AG10803 (cell line): Measurements from ENCODE around the gene TMEM19.
A peak's percentile ranks its signal among the peaks of the same experiment; 100 is the strongest.

Experiments used
- DNase-seq: peaks from one replicate; pipeline ENCODE4 v3.0.0; 2010; ENCODE audit warnings: low read depth
- H3K4me3 ChIP-seq: 2 replicates; pipeline ENCODE4 v1.5.1; 2011; ENCODE audit warnings: mild to moderate bottlenecking, low read length, control low read depth
- CTCF ChIP-seq: conservative IDR thresholded peaks from 2 replicates; pipeline ENCODE4 v1.5.1; 2011; ENCODE audit warnings: mild to moderate bottlenecking, low read length, control low read depth, inconsistent platforms

The TMEM19 gene

GRCh38 chr12:71744522-71745300, 58.8 kb downstream of the TMEM19 start:
- DNase-seq = no peak
- no peak for TF ChIP-seq CTCF
- no peak overlapping the region for H3K4me3 ChIP-seq

GRCh38 chr12:71746974-71747611, 61.2 kb downstream of the TMEM19 start:
- peak; percentile 85 for TF ChIP-seq CTCF
- DNase-seq = peak; percentile 73
- no peak overlapping the region for H3K4me3 ChIP-seq

- no peak overlapping the region for H3K4me3 ChIP-seq
- no peak for TF ChIP-seq CTCF
- no peak for DNase-seq
Measured at GRCh38 chr12:71748081-71748850, 62.4 kb downstream of the TMEM19 start.

GRCh38 chr12:71749666-71750065, 63.8 kb downstream of the TMEM19 start:
- no peak for TF ChIP-seq CTCF
- H3K4me3 ChIP-seq = no peak overlapping the region
- no peak for DNase-seq

DNA sequence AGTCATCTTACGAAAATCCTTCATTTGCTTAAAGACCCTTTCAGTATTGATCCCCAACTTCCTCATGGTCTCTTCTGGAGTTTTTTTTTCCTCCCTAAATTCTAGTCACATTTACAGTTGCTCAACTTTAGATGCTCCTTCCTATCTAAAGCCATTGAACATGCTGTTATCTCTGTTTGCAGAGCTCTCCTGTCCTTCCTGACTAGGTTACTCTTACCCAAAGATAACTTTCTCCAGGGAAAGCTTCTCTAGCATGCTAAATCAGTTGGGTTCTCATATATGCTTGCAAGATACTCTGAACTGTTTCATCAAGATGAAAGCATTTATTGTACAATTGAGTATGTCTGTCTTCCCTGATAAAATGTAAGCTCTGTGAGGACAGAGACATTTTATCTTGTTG, 67.0 kb downstream of the TMEM19 start:
- TF ChIP-seq CTCF = no peak
- no peak overlapping the region for H3K4me3 ChIP-seq
- no peak for DNase-seq
